ENCODE results near the gene E2F2. TPM values are rescaled to one million over a fixed set of nuclear protein-coding genes. Genes with fewer than 3 reads are reported as not detected.
A peak's percentile ranks its signal among the peaks of the same experiment; 100 is the strongest.

Gene E2F2
- total and polyA plus RNA-seq, 2 experiments from 2014 or later = 0.78 to 3.4 TPM

DNA sequence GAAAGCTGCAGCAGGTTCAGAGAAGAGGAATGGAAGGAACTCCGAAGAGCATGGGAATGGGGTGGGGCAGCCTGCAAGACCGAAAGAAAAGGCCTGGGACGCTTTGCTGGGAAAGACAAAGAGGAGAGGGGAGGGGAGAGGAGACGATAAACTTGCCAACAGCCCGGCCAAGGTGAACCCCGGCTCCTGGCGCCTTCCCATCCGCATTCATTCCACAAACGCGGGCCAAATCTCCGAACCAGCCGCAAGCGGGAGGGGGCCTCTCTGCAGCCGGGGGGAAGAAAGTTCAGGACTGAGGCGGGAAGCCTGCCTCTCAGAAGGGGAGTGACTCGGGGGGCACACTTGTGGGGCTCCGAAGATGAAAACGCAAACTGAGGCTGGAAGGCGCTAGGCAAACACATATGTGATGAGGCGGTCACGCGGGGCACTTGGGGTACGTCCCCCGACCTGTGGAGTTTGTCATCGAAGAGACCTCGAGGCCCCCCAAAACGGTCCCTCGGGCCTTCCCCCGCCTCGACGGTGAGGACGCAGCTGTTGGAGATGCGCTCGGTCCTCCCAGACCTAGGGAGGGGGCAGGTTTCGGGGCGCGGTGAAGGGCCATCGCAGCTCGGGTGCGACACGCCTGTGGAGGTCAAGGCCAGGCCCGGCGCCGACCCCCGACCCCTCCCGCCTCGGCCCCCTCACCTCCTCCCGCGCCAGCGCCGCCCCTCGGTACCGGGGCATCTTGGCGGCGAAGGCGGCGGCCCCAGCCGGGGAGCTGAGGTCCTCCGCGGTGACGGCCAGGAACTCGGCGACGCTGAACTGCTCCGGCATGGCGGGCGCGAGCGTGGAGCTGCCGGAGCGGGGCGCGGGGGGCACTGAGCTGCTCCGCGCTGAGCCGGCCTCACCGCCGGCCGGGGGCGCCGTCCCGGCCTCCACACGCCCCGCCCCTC lies 47.4 kb downstream of the E2F2 start, which contains the start of gene ASAP3 (continued):
- TF ChIP-seq, protein P1, sequence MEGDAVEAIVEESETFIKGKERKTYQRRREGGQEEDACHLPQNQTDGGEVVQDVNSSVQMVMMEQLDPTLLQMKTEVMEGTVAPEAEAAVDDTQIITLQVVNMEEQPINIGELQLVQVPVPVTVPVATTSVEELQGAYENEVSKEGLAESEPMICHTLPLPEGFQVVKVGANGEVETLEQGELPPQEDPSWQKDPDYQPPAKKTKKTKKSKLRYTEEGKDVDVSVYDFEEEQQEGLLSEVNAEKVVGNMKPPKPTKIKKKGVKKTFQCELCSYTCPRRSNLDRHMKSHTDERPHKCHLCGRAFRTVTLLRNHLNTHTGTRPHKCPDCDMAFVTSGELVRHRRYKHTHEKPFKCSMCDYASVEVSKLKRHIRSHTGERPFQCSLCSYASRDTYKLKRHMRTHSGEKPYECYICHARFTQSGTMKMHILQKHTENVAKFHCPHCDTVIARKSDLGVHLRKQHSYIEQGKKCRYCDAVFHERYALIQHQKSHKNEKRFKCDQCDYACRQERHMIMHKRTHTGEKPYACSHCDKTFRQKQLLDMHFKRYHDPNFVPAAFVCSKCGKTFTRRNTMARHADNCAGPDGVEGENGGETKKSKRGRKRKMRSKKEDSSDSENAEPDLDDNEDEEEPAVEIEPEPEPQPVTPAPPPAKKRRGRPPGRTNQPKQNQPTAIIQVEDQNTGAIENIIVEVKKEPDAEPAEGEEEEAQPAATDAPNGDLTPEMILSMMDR (conservative IDR thresholded peaks at IDR 0.05; ENCODE audit: low read depth in 2 of 2) = peak in 1 of 2 experiments; percentile 7; a peak in 2 of 4 replicates
- no peak for TF ChIP-seq STAT1 (IDR thresholded peaks at IDR 0.05; ENCODE audit: unreplicated experiment)
- TF ChIP-seq NANOG (IDR thresholded peaks at IDR 0.05; ENCODE audit: borderline replicate concordance) = no peak
- TF ChIP-seq, protein P2, sequence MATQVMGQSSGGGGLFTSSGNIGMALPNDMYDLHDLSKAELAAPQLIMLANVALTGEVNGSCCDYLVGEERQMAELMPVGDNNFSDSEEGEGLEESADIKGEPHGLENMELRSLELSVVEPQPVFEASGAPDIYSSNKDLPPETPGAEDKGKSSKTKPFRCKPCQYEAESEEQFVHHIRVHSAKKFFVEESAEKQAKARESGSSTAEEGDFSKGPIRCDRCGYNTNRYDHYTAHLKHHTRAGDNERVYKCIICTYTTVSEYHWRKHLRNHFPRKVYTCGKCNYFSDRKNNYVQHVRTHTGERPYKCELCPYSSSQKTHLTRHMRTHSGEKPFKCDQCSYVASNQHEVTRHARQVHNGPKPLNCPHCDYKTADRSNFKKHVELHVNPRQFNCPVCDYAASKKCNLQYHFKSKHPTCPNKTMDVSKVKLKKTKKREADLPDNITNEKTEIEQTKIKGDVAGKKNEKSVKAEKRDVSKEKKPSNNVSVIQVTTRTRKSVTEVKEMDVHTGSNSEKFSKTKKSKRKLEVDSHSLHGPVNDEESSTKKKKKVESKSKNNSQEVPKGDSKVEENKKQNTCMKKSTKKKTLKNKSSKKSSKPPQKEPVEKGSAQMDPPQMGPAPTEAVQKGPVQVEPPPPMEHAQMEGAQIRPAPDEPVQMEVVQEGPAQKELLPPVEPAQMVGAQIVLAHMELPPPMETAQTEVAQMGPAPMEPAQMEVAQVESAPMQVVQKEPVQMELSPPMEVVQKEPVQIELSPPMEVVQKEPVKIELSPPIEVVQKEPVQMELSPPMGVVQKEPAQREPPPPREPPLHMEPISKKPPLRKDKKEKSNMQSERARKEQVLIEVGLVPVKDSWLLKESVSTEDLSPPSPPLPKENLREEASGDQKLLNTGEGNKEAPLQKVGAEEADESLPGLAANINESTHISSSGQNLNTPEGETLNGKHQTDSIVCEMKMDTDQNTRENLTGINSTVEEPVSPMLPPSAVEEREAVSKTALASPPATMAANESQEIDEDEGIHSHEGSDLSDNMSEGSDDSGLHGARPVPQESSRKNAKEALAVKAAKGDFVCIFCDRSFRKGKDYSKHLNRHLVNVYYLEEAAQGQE (IDR thresholded peaks at IDR 0.05; ENCODE audit: unreplicated experiment) = no peak
- TF ChIP-seq EZH2phosphoT487 (IDR thresholded peaks at IDR 0.05; ENCODE audit: unreplicated experiment) = no peak
- TF ChIP-seq POLR2AphosphoS5 (IDR thresholded peaks at IDR 0.05; ENCODE audit: low read depth) = peak; percentile 69

DNA sequence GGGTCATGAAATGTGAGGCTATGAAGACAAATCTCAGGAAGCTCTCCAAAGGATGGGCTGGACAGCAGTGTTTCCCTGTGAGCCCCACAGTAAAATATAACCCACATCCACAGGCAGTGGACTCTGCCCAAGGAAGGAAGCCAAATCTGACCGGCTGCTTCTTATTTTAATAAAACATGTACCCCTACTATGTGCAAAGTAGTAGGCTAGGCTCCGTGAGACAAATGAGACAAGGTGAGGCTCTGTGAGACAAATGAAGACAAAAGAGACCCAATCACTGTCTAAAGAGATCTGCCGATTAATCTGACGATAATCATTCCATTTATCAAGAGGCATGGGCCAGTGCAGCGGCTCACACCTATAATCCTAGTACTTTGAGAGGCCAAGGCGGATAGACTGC lies 49.1 kb downstream of the E2F2 start:
- H3K27me3 ChIP-seq (ENCODE audit: insufficient read depth) = peaks cover 14% of the 10 kb centered on the region; the same call in 1 of the 2 replicates
- H3K4me1 Mint-ChIP-seq = peaks cover 41% of the 10 kb centered on the region
- TF ChIP-seq, protein P3, sequence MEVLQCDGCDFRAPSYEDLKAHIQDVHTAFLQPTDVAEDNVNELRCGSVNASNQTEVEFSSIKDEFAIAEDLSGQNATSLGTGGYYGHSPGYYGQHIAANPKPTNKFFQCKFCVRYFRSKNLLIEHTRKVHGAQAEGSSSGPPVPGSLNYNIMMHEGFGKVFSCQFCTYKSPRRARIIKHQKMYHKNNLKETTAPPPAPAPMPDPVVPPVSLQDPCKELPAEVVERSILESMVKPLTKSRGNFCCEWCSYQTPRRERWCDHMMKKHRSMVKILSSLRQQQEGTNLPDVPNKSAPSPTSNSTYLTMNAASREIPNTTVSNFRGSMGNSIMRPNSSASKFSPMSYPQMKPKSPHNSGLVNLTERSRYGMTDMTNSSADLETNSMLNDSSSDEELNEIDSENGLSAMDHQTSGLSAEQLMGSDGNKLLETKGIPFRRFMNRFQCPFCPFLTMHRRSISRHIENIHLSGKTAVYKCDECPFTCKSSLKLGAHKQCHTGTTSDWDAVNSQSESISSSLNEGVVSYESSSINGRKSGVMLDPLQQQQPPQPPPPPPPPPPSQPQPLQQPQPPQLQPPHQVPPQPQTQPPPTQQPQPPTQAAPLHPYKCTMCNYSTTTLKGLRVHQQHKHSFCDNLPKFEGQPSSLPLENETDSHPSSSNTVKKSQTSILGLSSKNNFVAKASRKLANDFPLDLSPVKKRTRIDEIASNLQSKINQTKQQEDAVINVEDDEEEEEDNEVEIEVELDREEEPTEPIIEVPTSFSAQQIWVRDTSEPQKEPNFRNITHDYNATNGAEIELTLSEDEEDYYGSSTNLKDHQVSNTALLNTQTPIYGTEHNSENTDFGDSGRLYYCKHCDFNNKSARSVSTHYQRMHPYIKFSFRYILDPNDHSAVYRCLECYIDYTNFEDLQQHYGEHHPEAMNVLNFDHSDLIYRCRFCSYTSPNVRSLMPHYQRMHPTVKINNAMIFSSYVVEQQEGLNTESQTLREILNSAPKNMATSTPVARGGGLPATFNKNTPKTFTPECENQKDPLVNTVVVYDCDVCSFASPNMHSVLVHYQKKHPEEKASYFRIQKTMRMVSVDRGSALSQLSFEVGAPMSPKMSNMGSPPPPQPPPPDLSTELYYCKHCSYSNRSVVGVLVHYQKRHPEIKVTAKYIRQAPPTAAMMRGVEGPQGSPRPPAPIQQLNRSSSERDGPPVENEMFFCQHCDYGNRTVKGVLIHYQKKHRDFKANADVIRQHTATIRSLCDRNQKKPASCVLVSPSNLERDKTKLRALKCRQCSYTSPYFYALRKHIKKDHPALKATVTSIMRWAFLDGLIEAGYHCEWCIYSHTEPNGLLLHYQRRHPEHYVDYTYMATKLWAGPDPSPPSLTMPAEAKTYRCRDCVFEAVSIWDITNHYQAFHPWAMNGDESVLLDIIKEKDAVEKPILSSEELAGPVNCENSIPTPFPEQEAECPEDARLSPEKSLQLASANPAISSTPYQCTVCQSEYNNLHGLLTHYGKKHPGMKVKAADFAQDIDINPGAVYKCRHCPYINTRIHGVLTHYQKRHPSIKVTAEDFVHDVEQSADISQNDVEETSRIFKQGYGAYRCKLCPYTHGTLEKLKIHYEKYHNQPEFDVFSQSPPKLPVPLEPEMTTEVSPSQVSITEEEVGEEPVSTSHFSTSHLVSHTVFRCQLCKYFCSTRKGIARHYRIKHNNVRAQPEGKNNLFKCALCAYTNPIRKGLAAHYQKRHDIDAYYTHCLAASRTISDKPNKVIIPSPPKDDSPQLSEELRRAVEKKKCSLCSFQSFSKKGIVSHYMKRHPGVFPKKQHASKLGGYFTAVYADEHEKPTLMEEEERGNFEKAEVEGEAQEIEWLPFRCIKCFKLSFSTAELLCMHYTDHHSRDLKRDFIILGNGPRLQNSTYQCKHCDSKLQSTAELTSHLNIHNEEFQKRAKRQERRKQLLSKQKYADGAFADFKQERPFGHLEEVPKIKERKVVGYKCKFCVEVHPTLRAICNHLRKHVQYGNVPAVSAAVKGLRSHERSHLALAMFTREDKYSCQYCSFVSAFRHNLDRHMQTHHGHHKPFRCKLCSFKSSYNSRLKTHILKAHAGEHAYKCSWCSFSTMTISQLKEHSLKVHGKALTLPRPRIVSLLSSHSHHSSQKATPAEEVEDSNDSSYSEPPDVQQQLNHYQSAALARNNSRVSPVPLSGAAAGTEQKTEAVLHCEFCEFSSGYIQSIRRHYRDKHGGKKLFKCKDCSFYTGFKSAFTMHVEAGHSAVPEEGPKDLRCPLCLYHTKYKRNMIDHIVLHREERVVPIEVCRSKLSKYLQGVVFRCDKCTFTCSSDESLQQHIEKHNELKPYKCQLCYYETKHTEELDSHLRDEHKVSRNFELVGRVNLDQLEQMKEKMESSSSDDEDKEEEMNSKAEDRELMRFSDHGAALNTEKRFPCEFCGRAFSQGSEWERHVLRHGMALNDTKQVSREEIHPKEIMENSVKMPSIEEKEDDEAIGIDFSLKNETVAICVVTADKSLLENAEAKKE (CRISPR knock-in tag; IDR thresholded peaks at IDR 0.05) = no peak
- TF ChIP-seq NANOG (IDR thresholded peaks at IDR 0.05; ENCODE audit: borderline replicate concordance) (no peak), EZH2phosphoT487 (IDR thresholded peaks at IDR 0.05; ENCODE audit: unreplicated experiment) (no peak), ZNF331 (CRISPR knock-in tag; IDR thresholded peaks at IDR 0.05; ENCODE audit: low read depth) (no peak)
- TF ChIP-seq, protein P4, sequence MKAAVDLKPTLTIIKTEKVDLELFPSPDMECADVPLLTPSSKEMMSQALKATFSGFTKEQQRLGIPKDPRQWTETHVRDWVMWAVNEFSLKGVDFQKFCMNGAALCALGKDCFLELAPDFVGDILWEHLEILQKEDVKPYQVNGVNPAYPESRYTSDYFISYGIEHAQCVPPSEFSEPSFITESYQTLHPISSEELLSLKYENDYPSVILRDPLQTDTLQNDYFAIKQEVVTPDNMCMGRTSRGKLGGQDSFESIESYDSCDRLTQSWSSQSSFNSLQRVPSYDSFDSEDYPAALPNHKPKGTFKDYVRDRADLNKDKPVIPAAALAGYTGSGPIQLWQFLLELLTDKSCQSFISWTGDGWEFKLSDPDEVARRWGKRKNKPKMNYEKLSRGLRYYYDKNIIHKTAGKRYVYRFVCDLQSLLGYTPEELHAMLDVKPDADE (IDR thresholded peaks at IDR 0.05) = no peak

More for the DNA sequence above, 49.1 kb downstream of the E2F2 start:
- H3K27me3 Mint-ChIP-seq (ENCODE audit: insufficient read depth, low read depth, poor library complexity) = peaks cover 14% of the 10 kb centered on the region
- DNase-seq (ENCODE audit: low spot score) (no peak), ATAC-seq (no peak)
- H3K4me2 ChIP-seq = peak overlapping the region; percentile 92
- no peaks in the 10 kb centered on the region for H3K9me3 Mint-ChIP-seq
- H3F3A ChIP-seq (replicated peaks; ENCODE audit: low read depth) = peaks cover 8% of the 10 kb centered on the region; the same call in 1 of the 2 replicates
- peaks cover 43% of the 10 kb centered on the region for H3K4me1 ChIP-seq (ENCODE audit: insufficient read depth)
- no peak overlapping the region for H3K27ac Mint-ChIP-seq
- peaks cover 65% of the 10 kb centered on the region for H3K79me2 ChIP-seq (replicated peaks; ENCODE audit: insufficient read depth)
- no peaks in the 10 kb centered on the region for H3K9me2 ChIP-seq (ENCODE audit: insufficient read depth)
- H3K4me3 ChIP-seq = peak overlapping the region; percentile 83; the same call in 1 of the 2 replicates
- H2AFZ ChIP-seq = no peak overlapping the region
- H4K20me1 ChIP-seq (replicated peaks; ENCODE audit: insufficient read depth) = peaks cover 43% of the 10 kb centered on the region
- H3K36me3 ChIP-seq (ENCODE audit: insufficient read depth) = no peaks in the 10 kb centered on the region
- H3K27ac ChIP-seq (ENCODE audit: low read depth) = no peak overlapping the region
- H3K4me3 Mint-ChIP-seq = peak overlapping the region; percentile 94
- H3K36me3 Mint-ChIP-seq (ENCODE audit: low read depth) = no peaks in the 10 kb centered on the region

Data from GM23338 (cell line).